Activated T-cell treated with anti-CD3 and anti-CD28 coated beads, Interleukin-2, amount 50 U/mL, for 24 hours (primary cell): ENCODE measurements around the gene RPL35.
A peak's percentile ranks its signal among the peaks of the same experiment; 100 is the strongest.

Experiments used
- DNase-seq: peaks from one replicate; pipeline ENCODE4 v3.0.0-alpha.2; 2020
- H3K27ac Mint-ChIP-seq: 2 replicates; pipeline ENCODE4 v1.8.0; 2020; ENCODE audit warnings: mild to moderate bottlenecking, mixed read lengths
- H3K27me3 Mint-ChIP-seq: 2 replicates; pipeline ENCODE4 v1.8.0; 2020; ENCODE audit warnings: mixed read lengths
- H3K36me3 Mint-ChIP-seq: 2 replicates; pipeline ENCODE4 v1.8.0; 2020; ENCODE audit warnings: low read depth, mixed read lengths
- H3K4me1 Mint-ChIP-seq: 2 replicates; pipeline ENCODE4 v1.8.0; 2020; ENCODE audit warnings: low read depth, mixed read lengths
- H3K4me3 Mint-ChIP-seq: 2 replicates; pipeline ENCODE4 v1.8.0; 2020; ENCODE audit warnings: mild to moderate bottlenecking, moderate library complexity, mixed read lengths
- H3K9me3 Mint-ChIP-seq: 2 replicates; pipeline ENCODE4 v1.8.0; 2020; ENCODE audit warnings: mixed read lengths

The RPL35 gene

DNA sequence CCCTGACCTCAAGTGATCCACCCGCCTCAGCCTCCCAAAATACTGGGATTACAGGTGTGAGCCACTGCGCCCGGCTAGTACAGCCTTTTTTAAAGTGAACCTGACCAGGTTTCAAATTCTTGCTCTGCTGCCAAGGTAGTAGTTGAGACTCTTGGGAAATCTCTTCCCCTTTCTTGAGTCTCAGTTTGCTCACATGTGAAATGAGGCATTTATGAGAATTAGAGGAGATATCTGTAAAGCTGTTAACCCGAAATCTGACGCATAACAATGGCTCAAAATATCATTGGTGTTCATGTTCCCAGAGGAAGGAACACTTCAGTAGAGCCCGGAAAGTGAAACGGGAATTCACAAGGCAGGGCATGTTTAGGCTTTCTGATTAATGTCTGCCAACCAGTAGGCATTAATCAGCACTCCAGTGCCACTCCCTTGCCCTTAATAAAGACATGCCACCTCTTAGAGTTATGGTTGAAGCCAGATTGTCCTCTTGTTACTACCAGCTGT is 1.7 kb upstream of the RPL35 start:
- DNase-seq: no peak
- Mint-ChIP-seq H3K27ac (peak overlapping the region; percentile 44), H3K4me1 (peaks cover 47% of the 10 kb centered on the region), H3K36me3 (peaks cover 57% of the 10 kb centered on the region), H3K9me3 (no peaks in the 10 kb centered on the region), H3K27me3 (no peaks in the 10 kb centered on the region), H3K4me3 (peak overlapping the region; percentile 59)

DNA sequence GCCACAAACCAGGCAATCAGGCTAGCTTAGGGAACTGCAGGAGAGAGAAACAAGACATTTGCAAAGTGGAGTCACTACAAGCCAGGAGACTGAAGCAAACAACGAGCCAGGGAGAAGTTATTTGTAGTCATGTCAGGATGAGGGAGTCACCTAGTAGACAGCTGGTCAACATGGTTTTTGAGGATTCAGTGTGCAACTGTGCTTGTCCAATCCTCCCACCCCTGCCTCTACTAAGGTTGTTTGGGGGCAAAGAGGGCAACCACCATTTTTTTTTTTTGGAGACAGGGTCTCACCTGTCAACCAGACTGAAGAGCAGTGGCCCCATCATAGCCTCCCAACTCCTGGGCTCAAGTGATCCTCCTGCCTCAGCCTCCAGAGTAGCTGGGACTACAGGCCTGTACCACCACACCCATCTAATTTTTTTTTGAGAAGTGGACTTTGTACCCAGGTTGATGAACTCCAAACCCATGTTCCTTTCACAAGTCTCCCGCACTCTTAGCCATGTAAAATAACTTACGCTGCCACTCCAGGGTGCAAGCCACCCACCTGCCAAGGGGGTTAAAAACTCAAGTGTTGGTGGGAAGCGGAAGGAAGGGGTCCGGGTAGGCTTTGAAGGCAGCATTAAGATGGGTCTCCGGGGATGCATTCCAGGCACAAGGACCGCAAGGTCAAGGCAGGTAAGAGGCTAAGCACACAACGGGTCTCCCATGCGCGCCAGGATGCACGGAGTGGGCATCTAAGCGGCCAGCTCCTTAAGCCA is 995 bp downstream of the RPL35 start:
- DNase-seq: no peak
- no peaks in the 10 kb centered on the region for H3K27me3 Mint-ChIP-seq
- H3K9me3 Mint-ChIP-seq: no peaks in the 10 kb centered on the region
- H3K4me3 Mint-ChIP-seq: peak overlapping the region; percentile 92
- H3K4me1 Mint-ChIP-seq: peaks cover 50% of the 10 kb centered on the region
- peaks cover 61% of the 10 kb centered on the region for H3K36me3 Mint-ChIP-seq
- H3K27ac Mint-ChIP-seq: peak overlapping the region; percentile 98

DNA sequence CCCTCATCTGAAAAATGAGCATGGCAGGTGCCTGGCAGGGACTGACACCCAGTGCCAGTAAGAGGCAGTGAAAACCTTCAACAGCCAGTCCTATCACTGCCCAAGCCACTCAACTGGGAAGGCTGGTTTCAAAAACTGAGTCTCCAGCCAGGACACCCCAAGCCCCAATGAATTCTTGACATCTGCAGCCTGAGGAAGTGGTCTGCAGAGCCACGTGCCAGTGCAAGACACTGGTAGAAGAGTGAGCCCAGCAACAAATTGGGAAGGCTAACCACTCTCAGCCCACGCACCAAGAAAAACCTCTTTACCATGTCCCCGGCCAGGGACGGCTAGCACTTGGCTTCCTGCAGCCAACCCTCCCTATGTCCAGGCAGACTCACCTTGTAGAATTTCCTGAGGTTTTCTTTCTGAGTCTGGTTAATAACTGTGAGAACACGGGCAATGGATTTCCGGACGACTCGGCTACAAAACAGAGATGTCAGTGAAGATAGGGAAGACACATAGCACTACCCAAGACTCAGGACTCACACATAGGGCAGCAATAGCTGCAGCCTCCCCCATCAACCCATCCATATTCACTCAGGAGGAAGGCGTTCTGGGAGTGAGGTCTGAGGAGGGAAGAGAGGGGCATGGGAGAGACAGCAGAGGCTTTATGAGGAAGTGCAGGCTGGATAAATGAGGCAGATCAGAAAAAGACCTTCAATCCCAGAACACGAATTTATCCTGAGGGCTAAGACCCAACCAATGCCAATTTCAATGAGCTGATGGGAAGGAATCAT is 1.8 kb downstream of the RPL35 start:
- peaks cover 61% of the 10 kb centered on the region for H3K36me3 Mint-ChIP-seq
- no peak for DNase-seq
- H3K4me1 Mint-ChIP-seq: peaks cover 50% of the 10 kb centered on the region

DNA sequence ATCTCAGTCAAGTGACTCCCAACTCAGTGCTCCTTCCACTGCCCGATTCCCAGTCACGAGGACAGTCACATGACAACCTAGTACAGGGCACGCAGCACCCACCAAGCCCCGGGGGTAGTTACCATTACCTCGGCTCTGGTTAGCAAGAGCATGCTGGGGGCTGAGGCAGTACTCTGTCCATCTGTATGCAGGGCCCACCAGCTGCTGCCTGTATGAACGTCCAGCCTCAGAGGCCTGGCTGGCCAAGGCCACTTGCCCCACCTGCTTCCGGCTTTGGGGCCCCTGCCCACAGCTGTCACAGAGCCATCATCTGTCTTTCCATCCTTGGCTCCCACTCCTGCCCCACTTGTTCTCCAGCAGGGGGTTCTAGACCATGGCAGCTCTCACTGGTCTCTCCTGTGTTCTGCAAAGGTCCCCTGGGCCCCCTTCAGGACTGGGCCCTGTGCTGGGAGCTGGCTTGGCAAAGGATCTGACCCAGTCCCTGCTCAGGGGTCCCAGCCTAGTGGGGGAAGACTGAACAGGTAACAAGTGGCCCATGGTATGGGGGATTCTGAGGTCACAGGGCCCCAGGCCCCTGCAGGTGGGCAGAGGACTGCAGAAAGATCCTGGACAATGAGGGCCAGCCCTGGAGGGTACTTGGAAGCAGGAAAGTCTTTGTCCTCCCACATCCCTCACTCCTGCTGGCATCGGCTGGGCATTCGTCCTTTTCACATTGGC is 3.3 kb downstream of the RPL35 start:
- peaks cover 50% of the 10 kb centered on the region for H3K4me1 Mint-ChIP-seq
- no peaks in the 10 kb centered on the region for H3K9me3 Mint-ChIP-seq
- peak overlapping the region; percentile 98 for H3K27ac Mint-ChIP-seq
- DNase-seq: no peak
- no peaks in the 10 kb centered on the region for H3K27me3 Mint-ChIP-seq
- H3K4me3 Mint-ChIP-seq: peak overlapping the region; percentile 92
- H3K36me3 Mint-ChIP-seq: peaks cover 58% of the 10 kb centered on the region

More for the DNA sequence above, 1.8 kb downstream of the RPL35 start:
- H3K27ac Mint-ChIP-seq: peak overlapping the region; percentile 98
- H3K9me3 Mint-ChIP-seq: no peaks in the 10 kb centered on the region
- no peaks in the 10 kb centered on the region for H3K27me3 Mint-ChIP-seq
- peak overlapping the region; percentile 92 for H3K4me3 Mint-ChIP-seq

DNA sequence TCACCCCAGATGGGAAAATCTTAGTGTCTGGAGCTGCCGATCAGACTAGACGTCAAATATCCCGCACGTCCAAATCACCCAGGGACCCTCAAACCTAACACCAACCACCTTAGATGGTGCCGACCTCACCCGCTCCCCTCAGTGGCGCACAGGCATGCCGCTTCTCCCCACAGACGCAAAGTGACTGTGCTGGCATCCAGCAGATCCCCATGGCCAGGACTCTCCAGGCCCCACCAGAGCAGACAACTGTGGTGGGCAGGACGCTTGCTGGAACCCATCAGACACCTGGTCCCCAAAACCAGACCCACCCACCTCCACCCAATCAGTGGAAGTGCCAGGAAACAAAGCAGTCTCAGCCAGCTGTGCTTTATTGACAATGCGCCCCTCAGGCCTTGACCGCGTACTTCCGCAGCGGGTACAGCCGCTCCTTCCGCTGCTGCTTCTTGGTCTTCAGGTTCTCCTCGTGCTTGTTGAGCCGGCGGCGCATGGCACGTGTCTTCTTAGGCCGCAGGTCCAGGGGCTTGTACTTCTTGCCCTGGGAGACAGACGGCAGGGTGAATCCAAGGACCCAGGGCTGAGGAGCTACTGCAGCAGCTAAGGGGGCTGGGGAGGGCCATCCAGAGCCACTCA is 4.1 kb downstream of the RPL35 start:
- Mint-ChIP-seq H3K9me3 (no peaks in the 10 kb centered on the region), H3K4me1 (peaks cover 53% of the 10 kb centered on the region), H3K36me3 (peaks cover 58% of the 10 kb centered on the region), H3K27me3 (peaks cover 2% of the 10 kb centered on the region), H3K4me3 (peak overlapping the region; percentile 92), H3K27ac (peak overlapping the region; percentile 98)
- DNase-seq: no peak

DNA sequence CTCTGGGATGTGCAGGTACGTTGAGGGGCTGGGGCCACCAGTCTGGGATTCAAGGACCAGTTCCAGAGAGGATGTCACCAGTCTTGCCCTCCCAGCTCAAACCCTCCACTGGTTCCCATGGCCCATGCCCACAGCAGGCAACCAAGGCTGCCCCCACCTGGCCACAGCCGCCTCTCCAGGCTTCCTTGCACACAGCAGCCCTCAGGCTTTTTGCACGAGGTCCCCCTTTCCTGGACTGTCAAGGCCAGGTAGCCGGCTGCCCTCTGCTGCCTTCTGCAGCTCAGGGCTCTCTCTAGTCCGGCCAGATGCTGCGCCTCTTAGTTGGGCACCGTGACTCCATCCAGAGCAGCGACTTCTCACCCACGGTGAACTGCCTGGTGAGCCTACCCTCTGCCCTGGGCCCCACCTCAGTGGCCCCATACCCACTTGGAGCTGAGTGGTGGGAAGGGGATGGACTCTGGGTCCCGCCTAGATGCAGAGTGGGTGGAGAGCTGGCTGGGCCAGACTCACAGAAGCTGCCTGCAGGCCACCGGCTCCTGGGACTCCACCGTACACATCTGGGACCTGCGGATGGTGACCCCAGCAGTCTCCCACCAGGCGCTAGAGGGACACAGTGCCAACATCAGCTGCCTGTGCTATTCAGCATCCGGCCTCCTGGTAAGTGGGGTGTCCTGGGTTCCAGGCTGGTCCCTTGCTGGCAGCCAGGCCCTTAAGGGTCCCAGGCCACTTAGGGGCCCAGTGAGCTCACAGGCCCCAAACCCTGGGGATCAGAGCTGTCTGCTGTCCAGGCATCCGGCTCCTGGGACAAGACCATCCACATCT is 5.6 kb downstream of the RPL35 start:
- Mint-ChIP-seq H3K27ac (peak overlapping the region; percentile 98), H3K9me3 (no peaks in the 10 kb centered on the region), H3K27me3 (peaks cover 7% of the 10 kb centered on the region), H3K4me1 (peaks cover 54% of the 10 kb centered on the region), H3K4me3 (no peak overlapping the region), H3K36me3 (peaks cover 48% of the 10 kb centered on the region)
- DNase-seq: peak; percentile 60

DNA sequence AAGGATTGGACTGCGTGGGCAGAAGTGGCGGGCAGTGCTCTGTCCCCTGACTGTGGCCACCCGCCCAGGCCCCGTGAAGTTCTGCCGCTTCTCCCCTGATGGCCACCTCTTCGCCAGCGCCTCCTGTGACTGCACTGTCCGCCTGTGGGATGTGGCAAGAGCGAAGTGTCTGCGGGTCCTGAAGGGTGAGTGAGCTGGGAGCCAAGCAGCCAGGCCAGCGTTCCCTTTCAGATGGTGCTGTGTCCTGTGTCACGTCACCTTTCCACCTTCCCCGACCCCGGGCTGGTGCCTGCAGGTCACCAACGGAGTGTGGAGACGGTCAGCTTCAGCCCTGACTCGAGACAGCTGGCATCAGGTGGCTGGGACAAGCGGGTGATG is 6.2 kb downstream of the RPL35 start:
- DNase-seq: no peak
- Mint-ChIP-seq H3K9me3 (no peaks in the 10 kb centered on the region), H3K4me1 (peaks cover 53% of the 10 kb centered on the region), H3K36me3 (peaks cover 42% of the 10 kb centered on the region), H3K4me3 (no peak overlapping the region), H3K27me3 (peaks cover 10% of the 10 kb centered on the region), H3K27ac (peak overlapping the region; percentile 51)

DNA sequence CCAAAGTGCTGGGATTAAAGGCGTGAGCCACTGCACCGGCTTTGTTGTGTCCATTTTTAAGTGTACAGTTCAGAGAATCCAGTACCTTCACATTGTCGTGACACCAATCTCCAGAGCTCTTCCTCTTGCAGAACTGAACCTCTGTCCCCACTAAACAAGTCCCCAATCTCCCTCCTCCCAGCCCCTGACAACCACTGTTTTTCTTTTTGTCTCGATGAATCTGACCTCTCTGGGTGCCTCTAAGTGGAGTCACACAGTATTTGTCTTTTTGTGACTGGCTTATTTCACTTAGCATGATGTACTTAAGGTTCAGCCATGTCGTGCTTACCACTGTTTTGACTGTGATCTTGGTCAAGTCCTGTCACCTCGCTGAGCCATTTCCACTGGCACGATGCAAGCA is 6.9 kb downstream of the RPL35 start:
- H3K27ac Mint-ChIP-seq: peak overlapping the region; percentile 16
- H3K27me3 Mint-ChIP-seq: peaks cover 10% of the 10 kb centered on the region
- peaks cover 34% of the 10 kb centered on the region for H3K36me3 Mint-ChIP-seq
- DNase-seq: no peak
- no peaks in the 10 kb centered on the region for H3K9me3 Mint-ChIP-seq
- peaks cover 46% of the 10 kb centered on the region for H3K4me1 Mint-ChIP-seq
- no peak overlapping the region for H3K4me3 Mint-ChIP-seq

DNA sequence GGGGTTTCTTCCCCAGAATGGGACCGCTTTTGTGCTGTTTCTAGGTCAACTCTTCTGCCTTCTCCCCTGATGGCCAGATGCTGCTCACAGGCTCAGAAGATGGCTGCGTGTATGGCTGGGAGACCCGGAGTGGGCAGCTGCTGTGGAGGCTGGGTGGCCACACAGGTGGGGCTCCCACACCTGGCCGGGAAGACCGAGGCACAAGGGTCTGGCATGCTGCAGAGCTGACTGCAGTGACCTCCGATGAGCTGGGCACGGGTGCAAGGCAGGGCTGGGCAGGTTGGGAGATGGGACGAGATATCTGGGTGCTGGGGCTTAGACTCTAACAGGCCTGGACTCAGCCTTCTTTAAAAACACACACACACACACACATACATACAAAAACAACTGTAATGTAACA is 7.6 kb downstream of the RPL35 start:
- H3K4me3 Mint-ChIP-seq: no peak overlapping the region
- H3K9me3 Mint-ChIP-seq: no peaks in the 10 kb centered on the region
- DNase-seq: no peak
- H3K4me1 Mint-ChIP-seq: peaks cover 39% of the 10 kb centered on the region
- peak overlapping the region; percentile 77 for H3K27ac Mint-ChIP-seq
- peaks cover 10% of the 10 kb centered on the region for H3K27me3 Mint-ChIP-seq
- peaks cover 28% of the 10 kb centered on the region for H3K36me3 Mint-ChIP-seq

DNA sequence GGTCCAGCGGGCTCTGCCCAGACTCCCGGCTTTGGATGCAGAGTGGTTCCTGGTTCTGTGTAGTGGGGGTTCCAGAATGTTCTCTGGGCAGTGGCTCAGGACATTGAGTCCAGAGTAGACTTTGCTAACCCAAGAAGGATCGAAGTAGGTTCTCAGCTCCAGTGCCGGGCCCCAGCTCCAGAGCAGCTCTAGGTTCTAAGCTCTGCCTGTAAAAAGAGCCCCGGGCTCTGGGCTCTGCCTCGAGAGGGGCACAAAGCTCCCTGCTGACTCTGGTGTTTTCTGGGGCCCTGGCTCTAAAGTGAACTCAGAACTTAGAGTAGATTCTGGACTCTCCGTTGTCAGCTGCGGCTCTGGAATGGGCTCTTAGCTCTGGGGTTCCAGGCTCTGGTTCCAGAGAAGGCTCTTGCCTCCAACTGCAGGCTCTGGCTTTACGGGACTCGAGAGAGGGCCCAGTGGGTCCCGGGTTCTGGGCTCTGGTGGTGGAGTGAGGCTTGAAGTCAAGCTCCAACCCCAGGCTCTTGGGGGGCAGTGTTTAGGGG is 8.1 kb downstream of the RPL35 start:
- Mint-ChIP-seq H3K27ac (peak overlapping the region; percentile 77), H3K4me3 (peak overlapping the region; percentile 68), H3K4me1 (peaks cover 34% of the 10 kb centered on the region), H3K36me3 (peaks cover 23% of the 10 kb centered on the region), H3K27me3 (peaks cover 10% of the 10 kb centered on the region), H3K9me3 (no peaks in the 10 kb centered on the region)
- no peak for DNase-seq

DNA sequence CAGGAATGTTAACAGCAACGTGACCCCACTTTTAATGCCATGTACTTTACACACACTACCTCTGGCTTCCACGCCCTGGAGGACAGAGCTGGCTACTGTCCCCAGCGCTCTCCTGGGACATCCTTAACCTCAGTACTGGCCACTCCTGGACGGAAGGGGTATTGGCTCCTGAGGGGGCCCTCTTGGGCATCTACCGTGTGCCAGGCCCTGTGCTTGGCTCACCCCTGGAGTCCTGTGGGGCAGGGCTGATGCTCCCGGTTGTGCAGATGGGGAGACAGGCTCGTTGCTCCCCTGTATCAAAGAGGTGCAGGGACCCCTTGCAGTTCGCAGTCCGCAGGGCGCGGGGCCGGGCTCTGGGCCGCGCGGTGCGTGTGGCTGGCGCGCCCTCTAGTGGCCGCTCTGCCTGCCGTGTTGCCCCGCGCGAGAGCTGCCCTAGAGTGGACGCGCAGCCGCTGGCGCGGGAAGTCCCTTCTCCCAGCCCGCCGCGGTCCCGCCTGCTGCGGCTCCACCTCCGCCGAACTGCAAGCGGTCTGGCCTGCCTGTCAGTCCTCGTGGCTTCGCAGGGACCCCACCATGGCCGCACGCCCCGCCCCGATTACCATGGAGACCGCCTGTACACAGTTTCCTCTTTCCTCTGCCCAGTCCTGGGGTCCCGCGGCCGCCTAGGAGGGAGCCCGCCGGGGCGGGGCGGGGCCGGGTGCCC is 8.8 kb downstream of the RPL35 start, which contains the start of gene WDR38:
WDR38 (plus strand) TSS at position 632 of the 703 bp plus-strand sequence. CDS start 72 bp downstream, outside the sequence.
- DNase-seq: peak; percentile 88
- H3K4me1 Mint-ChIP-seq: peaks cover 27% of the 10 kb centered on the region
- H3K9me3 Mint-ChIP-seq: no peaks in the 10 kb centered on the region
- H3K4me3 Mint-ChIP-seq: peak within 1 kb of the TSS; percentile 68
- H3K27ac Mint-ChIP-seq: peak within 1 kb of the TSS; percentile 77
- peaks cover 10% of the 10 kb centered on the region for H3K27me3 Mint-ChIP-seq
- H3K36me3 Mint-ChIP-seq: peaks cover 16% of the 10 kb centered on the region

DNA sequence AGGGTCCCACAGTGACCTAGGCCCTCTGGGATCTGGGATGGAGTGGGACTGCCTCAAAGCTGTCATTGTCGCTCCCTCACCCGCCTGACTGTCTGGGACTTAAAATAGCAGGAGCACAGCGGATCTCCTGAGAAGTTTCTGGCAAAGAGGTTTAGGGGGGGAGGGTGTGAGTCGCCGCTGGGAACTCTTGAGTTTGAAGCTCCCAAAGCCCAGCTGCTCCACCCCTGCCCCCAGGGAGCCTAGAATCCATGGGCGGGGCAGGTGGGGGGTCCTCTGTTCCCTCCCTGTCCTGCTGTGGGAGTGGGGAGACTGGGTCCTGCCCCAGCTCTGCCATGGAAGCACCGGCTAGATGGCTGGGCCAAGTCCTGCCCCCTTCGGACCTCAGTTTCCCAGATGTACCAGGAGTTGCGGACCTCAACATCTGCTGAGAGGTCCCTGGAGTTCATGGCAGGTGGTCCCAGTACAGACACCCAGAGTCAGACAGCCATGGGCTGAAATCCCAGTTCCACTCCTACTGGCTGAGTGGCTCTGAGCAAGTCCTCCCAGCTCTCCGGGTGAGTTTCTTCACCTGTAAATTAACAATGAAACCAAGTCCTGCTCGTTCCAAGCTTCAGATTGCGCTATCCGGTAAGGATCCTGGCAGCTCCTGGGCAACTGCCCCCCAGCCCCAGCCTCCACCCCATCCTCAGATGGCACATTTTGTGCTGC is 9.5 kb downstream of the RPL35 start:
- no peak overlapping the region for H3K4me3 Mint-ChIP-seq

More for the DNA sequence above, 9.5 kb downstream of the RPL35 start:
- H3K27ac Mint-ChIP-seq: peak overlapping the region; percentile 77
- H3K9me3 Mint-ChIP-seq: no peaks in the 10 kb centered on the region
- peaks cover 20% of the 10 kb centered on the region for H3K4me1 Mint-ChIP-seq
- peaks cover 14% of the 10 kb centered on the region for H3K27me3 Mint-ChIP-seq
- peak; percentile 43 for DNase-seq
- peaks cover 9% of the 10 kb centered on the region for H3K36me3 Mint-ChIP-seq
